ENCODE data around the gene CDH2.

CDH2 gene

GRCh38 chr18:28127228-28127627 is 49.7 kb downstream of the CDH2 start:
- DNase-seq (ENCODE audit: low spot score) = no peak

- DNase-seq (ENCODE audit: low spot score) = no peak
Observed at GRCh38 chr18:28126768-28127167, 50.2 kb downstream of the CDH2 start.

GRCh38 chr18:28125051-28125450 is 51.9 kb downstream of the CDH2 start:
- no peak for DNase-seq (ENCODE audit: low spot score)

GRCh38 chr18:28124131-28125029 is 52.5 kb downstream of the CDH2 start:
- no peak for DNase-seq (ENCODE audit: low spot score)

- DNase-seq (ENCODE audit: low spot score) = no peak
Observed at GRCh38 chr18:28123401-28124030, 53.4 kb downstream of the CDH2 start.

GRCh38 chr18:28120828-28121515 is 56.0 kb downstream of the CDH2 start:
- DNase-seq (ENCODE audit: low spot score) = no peak

- no peak for DNase-seq (ENCODE audit: low spot score)
Observed at GRCh38 chr18:28116461-28116860, 60.5 kb downstream of the CDH2 start.

- no peak for DNase-seq (ENCODE audit: low spot score)
Observed at GRCh38 chr18:28115149-28115550, 61.8 kb downstream of the CDH2 start.

- DNase-seq (ENCODE audit: low spot score) = no peak
Observed at GRCh38 chr18:28114472-28114871, 62.5 kb downstream of the CDH2 start.

GRCh38 chr18:28113271-28114029 is 63.5 kb downstream of the CDH2 start:
- no peak for DNase-seq (ENCODE audit: low spot score)

- DNase-seq (ENCODE audit: low spot score) = no peak
Observed at GRCh38 chr18:28112056-28112470, 64.9 kb downstream of the CDH2 start.

GRCh38 chr18:28110924-28111323 is 66.0 kb downstream of the CDH2 start:
- no peak for DNase-seq (ENCODE audit: low spot score)

- no peak for DNase-seq (ENCODE audit: low spot score)
Observed at GRCh38 chr18:28109781-28110560, 67.0 kb downstream of the CDH2 start.

GRCh38 chr18:28108814-28109213 is 68.1 kb downstream of the CDH2 start:
- DNase-seq (ENCODE audit: low spot score) = no peak

- DNase-seq (ENCODE audit: low spot score) = no peak
Observed at GRCh38 chr18:28108254-28108653, 68.7 kb downstream of the CDH2 start.

GRCh38 chr18:28099237-28099636 is 77.7 kb downstream of the CDH2 start:
- DNase-seq (ENCODE audit: low spot score) = no peak

GRCh38 chr18:28095631-28096030 is 81.3 kb downstream of the CDH2 start:
- DNase-seq (ENCODE audit: low spot score) = no peak

- DNase-seq (ENCODE audit: low spot score) = no peak
Observed at GRCh38 chr18:28095041-28095440, 81.9 kb downstream of the CDH2 start.

GRCh38 chr18:28091197-28091596 is 85.7 kb downstream of the CDH2 start:
- no peak for DNase-seq (ENCODE audit: low spot score)

GRCh38 chr18:28088477-28088876 is 88.5 kb downstream of the CDH2 start:
- no peak for DNase-seq (ENCODE audit: low spot score)

All from left forelimb (tissue), 1 donor.